Hematopoietic multipotent progenitor cell (in vitro differentiated cells): ENCODE results near the gene PEX14. TPM values are rescaled to one million over a fixed set of nuclear protein-coding genes. Genes with fewer than 3 reads are reported as not detected.

ENCODE experiments used
- DNase-seq, 3 donors: peaks; one replicate each; pipeline ENCODE4 v3.0.0-alpha.2; 2011 to 2015; ENCODE audit warnings: low read depth in 2 of 3, low spot score in 2 of 3
- total RNA-seq: library from RNA; depleted of rRNA; stranded (reverse); fragments of >200 nt; gene quantifications from one replicate; pipeline ENCODE4 v1.2.3, GENCODE V29; 2012

Gene PEX14
- total RNA-seq, 1 donor: 22.6 TPM

- DNase-seq: no peak
These were observed 111.4 kb downstream of the PEX14 start for GRCh38 chr1:10586125-10586524.

GRCh38 chr1:10588640-10589039, 113.9 kb downstream of the PEX14 start:
- DNase-seq: no peak

- DNase-seq: no peak
These were observed 114.3 kb downstream of the PEX14 start for GRCh38 chr1:10589074-10589473.

- DNase-seq: no peak
These were observed 116.3 kb downstream of the PEX14 start for GRCh38 chr1:10591010-10591409.

GRCh38 chr1:10592373-10592772, 117.6 kb downstream of the PEX14 start:
- no peak for DNase-seq

GRCh38 chr1:10593750-10594149, 119.0 kb downstream of the PEX14 start:
- DNase-seq: no peak

GRCh38 chr1:10594595-10595223, 120.0 kb downstream of the PEX14 start:
- DNase-seq: no peak

GRCh38 chr1:10596780-10597179, 122.0 kb downstream of the PEX14 start:
- DNase-seq: no peak

- DNase-seq: no peak
These were observed 123.0 kb downstream of the PEX14 start for GRCh38 chr1:10597492-10598388.

- DNase-seq: no peak
These were observed 123.6 kb downstream of the PEX14 start for GRCh38 chr1:10598389-10598702.

GRCh38 chr1:10599194-10599861, 124.6 kb downstream of the PEX14 start:
- no peak for DNase-seq

GRCh38 chr1:10601342-10602070, 126.8 kb downstream of the PEX14 start:
- no peak for DNase-seq

GRCh38 chr1:10602936-10603335, 128.2 kb downstream of the PEX14 start:
- DNase-seq: no peak

- DNase-seq: no peak
These were observed 130.2 kb downstream of the PEX14 start for GRCh38 chr1:10604966-10605365.

GRCh38 chr1:10606064-10606463, 131.3 kb downstream of the PEX14 start:
- DNase-seq: no peak

GRCh38 chr1:10607228-10607627, 132.5 kb downstream of the PEX14 start:
- no peak for DNase-seq

- no peak for DNase-seq
These were observed 133.9 kb downstream of the PEX14 start for GRCh38 chr1:10608690-10609089.

GRCh38 chr1:10610901-10611600, 136.3 kb downstream of the PEX14 start:
- no peak for DNase-seq

GRCh38 chr1:10612436-10613160, 137.8 kb downstream of the PEX14 start:
- DNase-seq: no peak

GRCh38 chr1:10613340-10613739, 138.6 kb downstream of the PEX14 start:
- DNase-seq: no peak
